ENCODE results near the gene TMEM209.
"Not testable (repeated sequence)": the region's sequence is repeated elsewhere in the genome, so short reads cannot be mapped to it uniquely, and the experiment has no call there.

TMEM209 gene

GRCh38 chr7:130127404-130127803, 77.8 kb downstream of the TMEM209 start:
- no peak for DNase-seq (ENCODE audit: low read depth in 2 of 2)

GRCh38 chr7:130126840-130127239, 78.4 kb downstream of the TMEM209 start:
- DNase-seq (ENCODE audit: low read depth in 2 of 2), result not testable (repeated sequence)

- no peak for DNase-seq (ENCODE audit: low read depth in 2 of 2)
These were observed 80.5 kb downstream of the TMEM209 start for GRCh38 chr7:130124711-130125110.

GRCh38 chr7:130123501-130123900, 81.7 kb downstream of the TMEM209 start:
- DNase-seq (ENCODE audit: low read depth in 2 of 2), result no peak

GRCh38 chr7:130118801-130119200, 86.4 kb downstream of the TMEM209 start:
- DNase-seq (ENCODE audit: low read depth in 2 of 2), result no peak

GRCh38 chr7:130118294-130118693, 86.9 kb downstream of the TMEM209 start:
- DNase-seq (ENCODE audit: low read depth in 2 of 2), result no peak

- no peak for DNase-seq (ENCODE audit: low read depth in 2 of 2)
These were observed 90.4 kb downstream of the TMEM209 start for GRCh38 chr7:130114776-130115175.
